Activated T-helper 1 cell treated with anti-CD3 and anti-CD28 coated beads, Interleukin-2, amount 50 U/mL, for 16 hours (primary cell): ENCODE data around the gene MAN2A2.
"Not testable (repeated sequence)": the region's sequence is repeated elsewhere in the genome, so short reads cannot be mapped to it uniquely, and the experiment has no call there.

Experiments used
- DNase-seq, 2 donors: peaks; one replicate each; pipeline ENCODE4 v3.0.0-alpha.2; 2020; ENCODE audit warnings: low read depth in 1 of 2, low spot score in 1 of 2

MAN2A2 gene

GRCh38 chr15:90917569-90917968 is 14.5 kb downstream of the MAN2A2 start:
- DNase-seq = no peak

GRCh38 chr15:90918034-90918788 is 15.1 kb downstream of the MAN2A2 start:
- no peak for DNase-seq

GRCh38 chr15:90918835-90919234 is 15.7 kb downstream of the MAN2A2 start:
- no peak for DNase-seq

- no peak for DNase-seq
Measured at GRCh38 chr15:90921887-90922286, 18.8 kb downstream of the MAN2A2 start.

GRCh38 chr15:90922712-90923322 is 19.7 kb downstream of the MAN2A2 start:
- DNase-seq = not testable (repeated sequence)

GRCh38 chr15:90924375-90924774 is 21.3 kb downstream of the MAN2A2 start:
- no peak for DNase-seq

- DNase-seq = not testable (repeated sequence)
Measured at GRCh38 chr15:90926766-90927165, 23.7 kb downstream of the MAN2A2 start.

GRCh38 chr15:90928106-90928505 is 25.0 kb downstream of the MAN2A2 start:
- not testable (repeated sequence) for DNase-seq

- no peak for DNase-seq
Measured at GRCh38 chr15:90929246-90930019, 26.3 kb downstream of the MAN2A2 start.

- DNase-seq = no peak
Measured at GRCh38 chr15:90930861-90931574, 27.9 kb downstream of the MAN2A2 start.

- DNase-seq = no peak
Measured at GRCh38 chr15:90931575-90931827, 28.4 kb downstream of the MAN2A2 start.

- DNase-seq = peak; percentile 88 to 91
Measured at GRCh38 chr15:90931828-90932659, 28.9 kb downstream of the MAN2A2 start, which contains the start of gene HDDC3. HDDC3 (minus strand) TSS chr15:90932549; CDS start chr15:90932540, 9 bp downstream.

- no peak for DNase-seq
Measured at GRCh38 chr15:90932660-90932991, 29.5 kb downstream of the MAN2A2 start.

GRCh38 chr15:90933301-90933700 is 30.2 kb downstream of the MAN2A2 start:
- DNase-seq = no peak

- peak; percentile 65 to 71 for DNase-seq
Measured at GRCh38 chr15:90934256-90934948, 31.3 kb downstream of the MAN2A2 start.

- peak; percentile 92 to 93 for DNase-seq
Measured at GRCh38 chr15:90934949-90935751, 32.0 kb downstream of the MAN2A2 start, which contains the start of gene UNC45A. UNC45A (plus strand) TSS chr15:90935285; CDS start chr15:90935325, 40 bp downstream.

GRCh38 chr15:90936823-90937222 is 33.7 kb downstream of the MAN2A2 start:
- no peak for DNase-seq

GRCh38 chr15:90938261-90938660 is 35.2 kb downstream of the MAN2A2 start:
- no peak for DNase-seq

- DNase-seq = no peak
Measured at GRCh38 chr15:90939756-90940155, 36.7 kb downstream of the MAN2A2 start.
